NB4 (cell line): ENCODE results near the gene CA12.

ENCODE experiments used
- CTCF ChIP-seq: IDR thresholded peaks from one replicate; pipeline ENCODE4 v1.5.1; 2012; ENCODE audit warnings: low read depth, low read length
- MAX ChIP-seq: IDR thresholded peaks from 2 replicates; pipeline ENCODE4 v1.6.1; 2011; ENCODE audit warnings: low read depth, low read length
- POLR2A ChIP-seq: IDR thresholded peaks from 2 replicates; pipeline ENCODE4 v1.6.1; 2011; ENCODE audit warnings: mild to moderate bottlenecking; ENCODE audit not compliant: insufficient read length; ENCODE audit errors: extremely low read depth

GRCh38 chr15:63322541-63322940 lies 59.1 kb downstream of the CA12 start:
- TF ChIP-seq CTCF (no peak), MAX (no peak), POLR2A (no peak)
